Breast epithelium (tissue), 4 donors: ENCODE results near the gene MET. TPM values are rescaled to one million over a fixed set of nuclear protein-coding genes. Genes with fewer than 3 reads are reported as not detected.

Experiments used
- DNase-seq, 2 donors: peaks; one replicate each; pipeline ENCODE4 v3.0.0-alpha.2; 2019; ENCODE audit warnings: low spot score in 2 of 2
- H3K27ac ChIP-seq, 2 donors: fragments of 200-600 bp; sonication (generic) in 1 of 2; one replicate each; pipeline ENCODE4 v1.5.1; 2016 to 2019; ENCODE audit warnings: mild to moderate bottlenecking in 1 of 2
- H3K27me3 ChIP-seq, 2 donors: fragments of 200-600 bp; sonication (generic) in 1 of 2; one replicate each; pipeline versions ENCODE4 v1.5.1 to v1.6.0; 2017 to 2019; ENCODE audit warnings: control low read depth in 1 of 2, mild to moderate bottlenecking in 1 of 2
- H3K36me3 ChIP-seq: fragments of 200-600 bp; one replicate; pipeline ENCODE4 v1.5.1; 2019
- H3K4me1 ChIP-seq, 2 donors: fragments of 200-600 bp; sonication (generic); one replicate each; pipeline ENCODE4 v1.5.1; 2016 to 2019; ENCODE audit warnings: control low read depth in 1 of 2
- H3K4me3 ChIP-seq, 3 donors: fragments of 200-600 bp; sonication (generic); 1 replicate in 2 of 3; 2 replicates in 1 of 3; pipeline ENCODE4 v1.5.1; 2016 to 2019; ENCODE audit warnings: mild to moderate bottlenecking in 3 of 3, moderate library complexity in 2 of 3
- H3K9me3 ChIP-seq, 2 donors: fragments of 200-600 bp; sonication (generic) in 1 of 2; one replicate each; pipeline ENCODE4 v1.5.1; 2016 to 2019; ENCODE audit warnings: control low read depth in 1 of 2
- CTCF ChIP-seq, 3 donors: fragments of 450-650 bp; IDR thresholded peaks; one replicate each; pipeline ENCODE4 v1.5.1; 2016 to 2017; ENCODE audit warnings: antibody characterized with exemption in 3 of 3, mild to moderate bottlenecking in 3 of 3, moderate library complexity in 3 of 3
- POLR2A ChIP-seq: fragments of 450-650 bp; IDR thresholded peaks from one replicate; pipeline ENCODE4 v1.6.1; 2016; ENCODE audit warnings: antibody characterized with exemption, mild to moderate bottlenecking, moderate library complexity
- POLR2AphosphoS5 ChIP-seq, 3 donors: sonication (generic); formaldehyde crosslinking; IDR thresholded peaks; one replicate each; pipeline ENCODE4 v1.6.1; 2017; ENCODE audit warnings: antibody characterized with exemption in 3 of 3
- intact Hi-C: fragments of 100-400 bp; cut with DNase I; formaldehyde crosslinking; loops from one replicate; pipeline ENCODE4 v1.15.1; 2023; ENCODE audit warnings: low total_unique reads
- total RNA-seq, 3 donors: library from RNA; depleted of rRNA; stranded (reverse); fragments of >200 nt; gene quantifications; one replicate each; pipeline ENCODE4 v1.1.0, GENCODE V29; 2016

Gene MET
- total RNA-seq, 3 donors from 2014 or later = 25.8 to 85.6 (median 40.6) TPM

GRCh38 chr7:116697152-116697551, 25.2 kb downstream of the MET start:
- H3K4me3 ChIP-seq = no peak overlapping the region
- TF ChIP-seq POLR2A = no peak
- no peak for TF ChIP-seq POLR2AphosphoS5 (IDR thresholded peaks at IDR 0.05)
- TF ChIP-seq CTCF (IDR thresholded peaks at IDR 0.05) = no peak
- H3K27ac ChIP-seq = no peak overlapping the region
- DNase-seq = no peak
- no peaks in the 10 kb centered on the region for H3K27me3 ChIP-seq
- intact Hi-C loops = no loop called here
- H3K9me3 ChIP-seq = no peaks in the 10 kb centered on the region
- H3K4me1 ChIP-seq = no peaks in the 10 kb centered on the region
- no peaks in the 10 kb centered on the region for H3K36me3 ChIP-seq

- no peak for TF ChIP-seq POLR2AphosphoS5 (IDR thresholded peaks at IDR 0.05)
- TF ChIP-seq POLR2A = no peak
- TF ChIP-seq CTCF (IDR thresholded peaks at IDR 0.05) = no peak
- Histone ChIP-seq H3K36me3 (no peaks in the 10 kb centered on the region), H3K27ac (no peak overlapping the region), H3K27me3 (no peaks in the 10 kb centered on the region), H3K4me1 (no peaks in the 10 kb centered on the region), H3K9me3 (no peaks in the 10 kb centered on the region), H3K4me3 (no peak overlapping the region)
- no peak for DNase-seq
- intact Hi-C loops = no loop called here
Observed at GRCh38 chr7:116697761-116698160, 25.8 kb downstream of the MET start.

- intact Hi-C loops = no loop called here
- no peak overlapping the region for H3K27ac ChIP-seq
- H3K27me3 ChIP-seq = no peaks in the 10 kb centered on the region
- H3K4me1 ChIP-seq = no peaks in the 10 kb centered on the region
- H3K9me3 ChIP-seq = no peaks in the 10 kb centered on the region
- H3K36me3 ChIP-seq = no peaks in the 10 kb centered on the region
- TF ChIP-seq POLR2A = no peak
- no peak for TF ChIP-seq POLR2AphosphoS5 (IDR thresholded peaks at IDR 0.05)
- TF ChIP-seq CTCF (IDR thresholded peaks at IDR 0.05) = no peak
- no peak for DNase-seq
- H3K4me3 ChIP-seq = no peak overlapping the region
Observed at GRCh38 chr7:116698396-116698795, 26.4 kb downstream of the MET start.

- no peaks in the 10 kb centered on the region for H3K36me3 ChIP-seq
- H3K9me3 ChIP-seq = no peaks in the 10 kb centered on the region
- no peak overlapping the region for H3K27ac ChIP-seq
- no peaks in the 10 kb centered on the region for H3K4me1 ChIP-seq
- no peaks in the 10 kb centered on the region for H3K27me3 ChIP-seq
- no peak for TF ChIP-seq CTCF (IDR thresholded peaks at IDR 0.05)
- no peak for TF ChIP-seq POLR2AphosphoS5 (IDR thresholded peaks at IDR 0.05)
- no peak for TF ChIP-seq POLR2A
- no peak overlapping the region for H3K4me3 ChIP-seq
- intact Hi-C loops = no loop called here
- no peak for DNase-seq
Observed at GRCh38 chr7:116698930-116699721, 27.1 kb downstream of the MET start.

GRCh38 chr7:116699722-116700120, 27.7 kb downstream of the MET start:
- TF ChIP-seq CTCF (IDR thresholded peaks at IDR 0.05) = no peak
- TF ChIP-seq POLR2AphosphoS5 (IDR thresholded peaks at IDR 0.05) = no peak
- no peak for TF ChIP-seq POLR2A
- Histone ChIP-seq H3K9me3 (no peaks in the 10 kb centered on the region), H3K4me3 (no peak overlapping the region), H3K36me3 (no peaks in the 10 kb centered on the region), H3K27ac (no peak overlapping the region), H3K27me3 (no peaks in the 10 kb centered on the region), H3K4me1 (no peaks in the 10 kb centered on the region)
- intact Hi-C loops = no loop called here
- no peak for DNase-seq
